GM13977 (cell line): ENCODE results near the gene ACSS1.

Source experiments
- DNase-seq: peaks from one replicate; pipeline ENCODE4 v3.0.0; 2012; ENCODE audit warnings: low spot score
- CTCF ChIP-seq: IDR thresholded peaks from 2 replicates; pipeline ENCODE4 v1.5.1; 2012; ENCODE audit warnings: mild to moderate bottlenecking, control low read depth; ENCODE audit not compliant: insufficient read depth; ENCODE audit errors: extremely low read depth, missing control alignments
- in situ Hi-C: fragments of 300-500 bp; cut with MboI; formaldehyde crosslinking; loops from one replicate; pipeline ENCODE4 v1.12.0; 2022; ENCODE audit warnings: low sequenced_read_pairs, low pct_unique_long_range_greater_than_20kb, mixed read lengths, inconsistent platforms; ENCODE audit not compliant: unreplicated experiment

Gene ACSS1

GRCh38 chr20:25031241-25031640 lies 26.7 kb downstream of the ACSS1 start:
- TF ChIP-seq CTCF = no peak
- in situ Hi-C loops = no loop called here

GRCh38 chr20:25030649-25031207 lies 27.2 kb downstream of the ACSS1 start:
- DNase-seq = no peak
- no peak for TF ChIP-seq CTCF
- in situ Hi-C loops = no loop called here

More at GRCh38 chr20:25031241-25031640, 26.7 kb downstream of the ACSS1 start:
- DNase-seq = no peak

- TF ChIP-seq CTCF = no peak
- in situ Hi-C loops = no loop called here
Observed at GRCh38 chr20:25030007-25030648, 27.8 kb downstream of the ACSS1 start.

GRCh38 chr20:25025986-25026605 lies 31.8 kb downstream of the ACSS1 start:
- in situ Hi-C loops = no loop called here
- DNase-seq = no peak

More at GRCh38 chr20:25030007-25030648, 27.8 kb downstream of the ACSS1 start:
- no peak for DNase-seq

DNA sequence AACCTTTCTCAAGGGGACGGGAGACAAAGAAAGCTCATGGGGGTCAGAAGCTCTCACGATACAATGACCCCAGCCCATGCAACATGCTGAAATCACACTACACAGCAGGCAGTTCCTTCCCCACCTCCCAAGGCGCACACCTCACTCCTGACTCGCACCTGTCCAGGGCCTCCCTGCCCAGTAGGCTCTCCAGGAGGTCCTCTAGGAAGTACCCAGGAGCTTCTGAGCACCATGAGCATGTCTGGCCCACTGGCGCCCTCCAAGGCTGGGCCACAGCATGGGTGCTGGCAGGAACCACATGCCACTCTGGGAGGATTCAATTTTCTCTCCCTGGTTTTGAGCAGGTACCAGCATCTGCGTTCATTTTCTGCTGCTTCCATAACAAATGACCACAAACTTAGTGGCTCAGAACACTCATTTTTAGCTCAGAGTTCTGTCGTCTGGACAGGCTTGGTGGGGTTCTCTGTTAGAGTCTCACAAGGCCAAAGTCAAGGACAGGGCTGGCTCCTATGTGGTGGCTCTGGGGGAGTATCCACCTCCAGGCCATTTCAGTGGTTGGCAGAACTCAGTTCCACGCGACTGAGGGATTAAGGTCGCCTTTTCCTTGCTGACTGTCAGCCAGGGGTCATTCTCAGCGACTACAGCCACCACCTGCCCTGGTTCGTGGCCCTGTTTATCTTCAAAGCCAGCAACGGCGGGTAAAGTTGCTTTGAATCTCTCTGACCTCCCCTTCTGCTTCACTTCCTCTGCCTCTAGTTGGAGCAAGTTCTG lies 32.7 kb downstream of the ACSS1 start:
- no peak for TF ChIP-seq CTCF
- in situ Hi-C loops = no loop called here
- no peak for DNase-seq

More at GRCh38 chr20:25025986-25026605, 31.8 kb downstream of the ACSS1 start:
- TF ChIP-seq CTCF = no peak

GRCh38 chr20:25024171-25024570 lies 33.8 kb downstream of the ACSS1 start:
- DNase-seq = no peak
- no peak for TF ChIP-seq CTCF
- in situ Hi-C loops = no loop called here
